ENCODE results near the gene LRRC4.
A peak's percentile ranks its signal among the peaks of the same experiment; 100 is the strongest.

The LRRC4 gene

GRCh38 chr7:128059143-128059988 lies 28.1 kb upstream of the LRRC4 start:
- no peak for DNase-seq

GRCh38 chr7:128057909-128058308 lies 26.7 kb upstream of the LRRC4 start:
- no peak for DNase-seq

- DNase-seq = no peak
Observed at GRCh38 chr7:128056901-128057300, 25.7 kb upstream of the LRRC4 start.

- DNase-seq = no peak
Observed at GRCh38 chr7:128055637-128056036, 24.4 kb upstream of the LRRC4 start.

GRCh38 chr7:128054511-128054910 lies 23.3 kb upstream of the LRRC4 start:
- no peak for DNase-seq

GRCh38 chr7:128053991-128054390 lies 22.8 kb upstream of the LRRC4 start:
- no peak for DNase-seq

- DNase-seq = peak in 1 of 56 donors; percentile 24
Observed at GRCh38 chr7:128053023-128053422, 21.8 kb upstream of the LRRC4 start.

GRCh38 chr7:128052404-128052803 lies 21.2 kb upstream of the LRRC4 start:
- no peak for DNase-seq

- DNase-seq = no peak
Observed at GRCh38 chr7:128045766-128046165, 14.5 kb upstream of the LRRC4 start.

- DNase-seq = no peak
Observed at GRCh38 chr7:128045158-128045557, 13.9 kb upstream of the LRRC4 start.

- DNase-seq = no peak
Observed at GRCh38 chr7:128044064-128044463, 12.8 kb upstream of the LRRC4 start.

GRCh38 chr7:128042012-128042411 lies 10.8 kb upstream of the LRRC4 start:
- DNase-seq = peak in 53 of 56 donors; percentile 28 to 95 (median 79)

GRCh38 chr7:128041203-128041602 lies 10.0 kb upstream of the LRRC4 start:
- peak in 6 of 56 donors; percentile 28 to 51 (median 40) for DNase-seq

GRCh38 chr7:128040205-128040604 lies 9.0 kb upstream of the LRRC4 start:
- no peak for DNase-seq

GRCh38 chr7:128039544-128039953 lies 8.3 kb upstream of the LRRC4 start:
- no peak for DNase-seq

- no peak for DNase-seq
Observed at GRCh38 chr7:128037880-128038619, 6.8 kb upstream of the LRRC4 start.

- DNase-seq = no peak
Observed at GRCh38 chr7:128037081-128037480, 5.8 kb upstream of the LRRC4 start.

GRCh38 chr7:128036226-128036940 lies 5.1 kb upstream of the LRRC4 start:
- no peak for DNase-seq

- DNase-seq = peak in 11 of 56 donors; percentile 15 to 64 (median 30)
Observed at GRCh38 chr7:128035712-128036111, 4.5 kb upstream of the LRRC4 start.

- DNase-seq = peak in 1 of 56 donors; percentile 25
Observed at GRCh38 chr7:128034825-128035224, 3.6 kb upstream of the LRRC4 start.

- no peak for DNase-seq
Observed at GRCh38 chr7:128033246-128033645, 2.0 kb upstream of the LRRC4 start.

Data from amygdala (tissue), 56 donors.